ENCODE measurements around the gene JMJD7. TPM values are rescaled to one million over a fixed set of nuclear protein-coding genes. Genes with fewer than 3 reads are reported as not detected.

Gene JMJD7
- total RNA-seq, 1 donor from 2014 or later = 26.6 TPM

DNA sequence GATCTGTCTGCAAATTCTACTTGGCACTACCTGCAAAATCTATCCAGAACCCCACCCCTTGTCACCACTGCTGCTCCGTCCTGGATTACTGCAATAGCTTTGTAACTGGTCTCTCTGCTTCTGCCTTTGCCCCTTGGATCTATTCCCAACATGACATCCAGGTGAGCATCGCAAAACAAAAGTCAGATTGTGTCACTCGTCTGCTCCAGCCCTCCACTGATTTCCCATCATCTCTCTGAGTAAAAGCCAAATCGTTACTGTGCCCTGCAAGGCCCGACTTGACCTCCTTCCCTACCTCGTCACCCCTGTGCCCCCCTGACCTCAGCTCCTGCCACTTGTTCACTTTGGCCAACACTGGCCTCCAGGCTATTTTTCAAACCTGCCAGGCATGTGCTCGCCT lies 56.6 kb downstream of the JMJD7 start:
- peaks cover 12% of the 10 kb centered on the region for H3K36me3 Mint-ChIP-seq (ENCODE audit: unreplicated experiment)
- H3K4me3 Mint-ChIP-seq (ENCODE audit: unreplicated experiment) = no peak overlapping the region
- H3K27me3 Mint-ChIP-seq (ENCODE audit: unreplicated experiment) = peaks cover 13% of the 10 kb centered on the region

DNA sequence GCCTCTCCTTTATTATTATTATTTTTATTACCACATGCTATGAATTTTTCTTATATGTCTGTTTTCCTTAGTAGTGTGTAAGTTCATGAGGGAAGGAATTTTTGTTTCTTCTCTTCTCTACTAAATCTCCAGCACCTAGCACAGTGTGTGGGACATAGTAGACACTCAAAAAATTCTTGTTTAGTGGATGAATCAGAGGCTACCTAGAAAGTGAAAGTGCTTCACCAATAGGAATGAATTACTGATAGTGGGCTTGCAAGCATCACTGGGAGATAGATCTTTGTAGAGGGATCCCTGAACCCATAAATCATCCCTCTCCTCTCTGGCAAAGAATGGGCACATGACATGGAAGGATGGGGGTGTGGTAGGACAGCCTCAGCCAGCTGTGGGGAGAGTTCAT lies 57.4 kb downstream of the JMJD7 start:
- peaks cover 12% of the 10 kb centered on the region for H3K36me3 Mint-ChIP-seq (ENCODE audit: unreplicated experiment)
- DNase-seq = no peak
- TF ChIP-seq CTCF (IDR thresholded peaks at IDR 0.05; ENCODE audit: partially characterized antibody, unreplicated experiment) = no peak
- peaks cover 1% of the 10 kb centered on the region for H3K4me1 Mint-ChIP-seq (ENCODE audit: low read depth, unreplicated experiment)
- no peak overlapping the region for H3K27ac Mint-ChIP-seq (ENCODE audit: unreplicated experiment)
- no peak overlapping the region for H3K4me3 Mint-ChIP-seq (ENCODE audit: unreplicated experiment)
- peaks cover 4% of the 10 kb centered on the region for H3K9me3 Mint-ChIP-seq (ENCODE audit: unreplicated experiment)
- peaks cover 11% of the 10 kb centered on the region for H3K27me3 Mint-ChIP-seq (ENCODE audit: unreplicated experiment)

More for the DNA sequence above, 56.6 kb downstream of the JMJD7 start:
- no peak for TF ChIP-seq CTCF (IDR thresholded peaks at IDR 0.05; ENCODE audit: partially characterized antibody, unreplicated experiment)
- Mint-ChIP-seq H3K9me3 (ENCODE audit: unreplicated experiment) (peaks cover 4% of the 10 kb centered on the region), H3K27ac (ENCODE audit: unreplicated experiment) (no peak overlapping the region), H3K4me1 (ENCODE audit: low read depth, unreplicated experiment) (peaks cover 1% of the 10 kb centered on the region)
- no peak for DNase-seq

GRCh38 chr15:41885841-41886240 lies 57.9 kb downstream of the JMJD7 start:
- H3K4me1 Mint-ChIP-seq (ENCODE audit: low read depth, unreplicated experiment) = peaks cover 1% of the 10 kb centered on the region
- peaks cover 12% of the 10 kb centered on the region for H3K36me3 Mint-ChIP-seq (ENCODE audit: unreplicated experiment)
- H3K9me3 Mint-ChIP-seq (ENCODE audit: unreplicated experiment) = peaks cover 4% of the 10 kb centered on the region
- no peak for DNase-seq
- no peak overlapping the region for H3K27ac Mint-ChIP-seq (ENCODE audit: unreplicated experiment)
- no peak overlapping the region for H3K4me3 Mint-ChIP-seq (ENCODE audit: unreplicated experiment)
- peaks cover 10% of the 10 kb centered on the region for H3K27me3 Mint-ChIP-seq (ENCODE audit: unreplicated experiment)
- no peak for TF ChIP-seq CTCF (IDR thresholded peaks at IDR 0.05; ENCODE audit: partially characterized antibody, unreplicated experiment)

GRCh38 chr15:41886741-41887140 lies 58.8 kb downstream of the JMJD7 start:
- Mint-ChIP-seq H3K36me3 (ENCODE audit: unreplicated experiment) (peaks cover 6% of the 10 kb centered on the region), H3K9me3 (ENCODE audit: unreplicated experiment) (peaks cover 4% of the 10 kb centered on the region), H3K27ac (ENCODE audit: unreplicated experiment) (no peak overlapping the region), H3K4me1 (ENCODE audit: low read depth, unreplicated experiment) (no peaks in the 10 kb centered on the region), H3K27me3 (ENCODE audit: unreplicated experiment) (peaks cover 5% of the 10 kb centered on the region), H3K4me3 (ENCODE audit: unreplicated experiment) (no peak overlapping the region)
- no peak for DNase-seq
- no peak for TF ChIP-seq CTCF (IDR thresholded peaks at IDR 0.05; ENCODE audit: partially characterized antibody, unreplicated experiment)

DNA sequence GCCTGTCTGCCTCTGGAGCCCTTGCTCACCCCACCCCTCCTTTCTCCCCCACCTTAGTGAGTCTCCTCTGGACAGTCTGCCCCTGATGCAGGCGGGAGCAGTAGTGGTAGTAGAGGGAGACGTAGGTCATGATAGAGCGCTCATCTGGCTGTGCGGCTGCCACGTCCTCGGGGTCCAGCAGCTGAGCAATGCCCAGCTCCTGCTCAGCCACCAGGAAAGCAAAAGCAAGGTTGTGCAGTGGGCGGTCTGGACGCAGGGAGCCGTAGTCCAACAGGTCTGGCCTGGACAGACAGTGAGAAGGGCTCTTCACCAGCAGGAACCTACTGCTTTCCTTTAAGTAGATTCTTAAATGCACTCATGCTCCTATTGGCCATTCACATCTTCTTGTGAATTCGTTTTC lies 59.3 kb downstream of the JMJD7 start:
- DNase-seq = no peak
- no peak for TF ChIP-seq CTCF (IDR thresholded peaks at IDR 0.05; ENCODE audit: partially characterized antibody, unreplicated experiment)
- Mint-ChIP-seq H3K4me1 (ENCODE audit: low read depth, unreplicated experiment) (no peaks in the 10 kb centered on the region), H3K27me3 (ENCODE audit: unreplicated experiment) (peaks cover 5% of the 10 kb centered on the region), H3K36me3 (ENCODE audit: unreplicated experiment) (peaks cover 6% of the 10 kb centered on the region), H3K4me3 (ENCODE audit: unreplicated experiment) (no peak overlapping the region), H3K9me3 (ENCODE audit: unreplicated experiment) (peaks cover 4% of the 10 kb centered on the region), H3K27ac (ENCODE audit: unreplicated experiment) (no peak overlapping the region)

Small RNA genes within 50 kb of the gene (microRNA-seq; reads per million reads assigned to microRNA genes)
- gene MIR4310 (ENCODE audit: unreplicated experiment) = not detected

Other genes with a start within 250 kb of the JMJD7 start
- 68.9 TPM for gene MGA, start 167.7 kb upstream of the JMJD7 start, total RNA-seq (ENCODE audit: unreplicated experiment)
- 45.7 TPM for gene MAPKBP1, start 53.6 kb upstream of the JMJD7 start, total RNA-seq (ENCODE audit: unreplicated experiment)
- gene PLA2G4B, start 10.8 kb downstream of the JMJD7 start, total RNA-seq (ENCODE audit: unreplicated experiment) = 17.9 TPM
- gene SPTBN5, start 66.0 kb downstream of the JMJD7 start, total RNA-seq (ENCODE audit: unreplicated experiment) = 0.32 TPM
- gene EHD4, start 144.5 kb downstream of the JMJD7 start, total RNA-seq (ENCODE audit: unreplicated experiment) = 4.0 TPM
- gene PLA2G4E, start 192.9 kb downstream of the JMJD7 start, total RNA-seq (ENCODE audit: unreplicated experiment) = 1.0 TPM